Measurements from ENCODE around the gene SLC12A4. TPM values are rescaled to one million over a fixed set of nuclear protein-coding genes. Genes with fewer than 3 reads are reported as not detected.

The SLC12A4 gene
- total and polyA plus RNA-seq, 2 of the 13 experiments (the other 11 are each of a cell fraction or from before 2014, with no cell fraction given), result 65.1 to 84.3 TPM

DNA sequence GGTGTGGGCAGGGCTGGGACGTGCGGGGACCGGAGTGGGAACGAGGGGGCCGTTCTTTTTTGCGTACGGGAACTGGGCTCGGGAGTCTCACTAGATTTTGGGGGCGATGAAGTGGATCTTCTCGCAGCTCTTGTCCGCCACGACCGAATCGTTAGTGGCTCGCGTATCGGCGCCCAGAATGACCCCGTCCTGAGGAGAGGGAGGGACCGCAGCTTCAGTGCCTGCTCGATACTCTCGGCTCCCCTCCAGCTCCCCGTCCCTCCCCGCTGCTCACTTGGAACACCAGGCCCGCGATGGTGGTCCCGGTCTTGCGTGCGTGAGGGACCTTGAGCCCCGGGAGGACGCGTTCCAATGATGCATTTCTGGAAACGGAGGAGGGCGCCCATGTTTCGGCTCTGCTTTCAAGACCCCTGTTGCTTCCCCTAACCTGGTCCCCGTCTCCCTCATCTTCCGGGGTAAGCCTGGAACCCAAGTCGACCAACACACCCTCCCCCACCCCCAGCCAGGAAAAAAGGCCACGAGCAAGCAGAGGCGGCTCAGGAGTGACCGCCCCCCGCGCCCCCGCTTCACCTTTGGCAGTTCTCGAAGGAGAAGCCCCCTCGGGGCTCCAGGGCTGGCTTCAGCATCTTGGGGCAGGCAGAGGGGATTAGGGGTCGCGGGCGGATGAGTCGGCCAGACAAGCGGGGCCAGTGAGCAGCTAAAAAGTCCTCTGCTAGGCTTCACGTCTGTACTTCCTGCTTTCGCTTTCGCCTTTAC, 32.1 kb downstream of the SLC12A4 start, which contains the start of gene PSMB10 (continued):
- TF ChIP-seq CBX1 (IDR thresholded peaks at IDR 0.05; ENCODE audit: low read depth) (no peak), HOXA3 (CRISPR knock-in tag; IDR thresholded peaks at IDR 0.05) (no peak), ZNF496 (CRISPR knock-in tag; IDR thresholded peaks at IDR 0.05; ENCODE audit: insufficient replicate concordance) (no peak), KLF11 (CRISPR knock-in tag; IDR thresholded peaks at IDR 0.05) (no peak), ATF7 (IDR thresholded peaks at IDR 0.05) (no peak), ATF7 (CRISPR knock-in tag; IDR thresholded peaks at IDR 0.05) (no peak), ZNF354B (CRISPR knock-in tag; IDR thresholded peaks at IDR 0.05) (no peak), CCAR2 (optimal IDR thresholded peaks at IDR 0.05; ENCODE audit: low read depth, low read length) (no peak), ZNF552 (CRISPR knock-in tag; IDR thresholded peaks at IDR 0.05; ENCODE audit: borderline replicate concordance) (no peak; the same call in 1 of the 2 replicates), ZNF264 (CRISPR knock-in tag; IDR thresholded peaks at IDR 0.05) (no peak), TCF12 (IDR thresholded peaks at IDR 0.05) (no peak), TCF12 (CRISPR knock-in tag; IDR thresholded peaks at IDR 0.05) (no peak), TOPORS (CRISPR knock-in tag; IDR thresholded peaks at IDR 0.05) (no peak), KDM2A (CRISPR knock-in tag; IDR thresholded peaks at IDR 0.05; ENCODE audit: borderline replicate concordance, low read depth) (peak; percentile 27; the same call in 1 of the 2 replicates), NPAS2 (CRISPR knock-in tag; IDR thresholded peaks at IDR 0.05; ENCODE audit: borderline replicate concordance) (no peak), YEATS4 (CRISPR knock-in tag; IDR thresholded peaks at IDR 0.05; ENCODE audit: borderline replicate concordance) (no peak), ZNF878 (CRISPR knock-in tag; IDR thresholded peaks at IDR 0.05) (no peak), ZNF678 (CRISPR knock-in tag; IDR thresholded peaks at IDR 0.05) (no peak), ZNF256 (CRISPR knock-in tag; conservative IDR thresholded peaks at IDR 0.05) (no peak; the same call in 1 of the 2 replicates), ZBTB8A (CRISPR knock-in tag; IDR thresholded peaks at IDR 0.05; ENCODE audit: borderline replicate concordance, low read depth) (no peak), ZNF549 (CRISPR knock-in tag; IDR thresholded peaks at IDR 0.05) (no peak), HES4 (CRISPR knock-in tag; IDR thresholded peaks at IDR 0.05; ENCODE audit: borderline replicate concordance) (peak; percentile 16; the same call in 1 of the 2 replicates), SALL1 (CRISPR knock-in tag; IDR thresholded peaks at IDR 0.05) (no peak; the same call in 1 of the 2 replicates), SMARCE1 (IDR thresholded peaks at IDR 0.05; ENCODE audit: borderline replicate concordance) (no peak)
- TF ChIP-seq, protein P1, sequence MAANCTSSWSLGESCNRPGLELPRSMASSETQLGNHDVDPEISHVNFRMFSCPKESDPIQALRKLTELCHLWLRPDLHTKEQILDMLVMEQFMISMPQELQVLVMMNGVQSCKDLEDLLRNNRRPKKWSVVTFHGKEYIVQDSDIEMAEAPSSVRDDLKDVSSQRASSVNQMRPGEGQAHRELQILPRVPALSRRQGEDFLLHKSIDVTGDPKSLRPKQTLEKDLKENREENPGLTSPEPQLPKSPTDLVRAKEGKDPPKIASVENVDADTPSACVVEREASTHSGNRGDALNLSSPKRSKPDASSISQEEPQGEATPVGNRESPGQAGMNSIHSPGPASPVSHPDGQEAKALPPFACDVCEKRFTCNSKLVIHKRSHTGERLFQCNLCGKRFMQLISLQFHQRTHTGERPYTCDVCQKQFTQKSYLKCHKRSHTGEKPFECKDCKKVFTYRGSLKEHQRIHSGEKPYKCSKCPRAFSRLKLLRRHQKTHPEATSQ (CRISPR knock-in tag; IDR thresholded peaks at IDR 0.05; ENCODE audit: borderline replicate concordance), result no peak
- TF ChIP-seq, protein P2, sequence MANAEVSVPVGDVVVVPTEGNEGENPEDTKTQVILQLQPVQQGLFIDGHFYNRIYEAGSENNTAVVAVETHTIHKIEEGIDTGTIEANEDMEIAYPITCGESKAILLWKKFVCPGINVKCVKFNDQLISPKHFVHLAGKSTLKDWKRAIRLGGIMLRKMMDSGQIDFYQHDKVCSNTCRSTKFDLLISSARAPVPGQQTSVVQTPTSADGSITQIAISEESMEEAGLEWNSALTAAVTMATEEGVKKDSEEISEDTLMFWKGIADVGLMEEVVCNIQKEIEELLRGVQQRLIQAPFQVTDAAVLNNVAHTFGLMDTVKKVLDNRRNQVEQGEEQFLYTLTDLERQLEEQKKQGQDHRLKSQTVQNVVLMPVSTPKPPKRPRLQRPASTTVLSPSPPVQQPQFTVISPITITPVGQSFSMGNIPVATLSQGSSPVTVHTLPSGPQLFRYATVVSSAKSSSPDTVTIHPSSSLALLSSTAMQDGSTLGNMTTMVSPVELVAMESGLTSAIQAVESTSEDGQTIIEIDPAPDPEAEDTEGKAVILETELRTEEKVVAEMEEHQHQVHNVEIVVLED (CRISPR knock-in tag; IDR thresholded peaks at IDR 0.05; ENCODE audit: borderline replicate concordance), result no peak; the same call in 1 of the 2 replicates
- TF ChIP-seq, protein P3, sequence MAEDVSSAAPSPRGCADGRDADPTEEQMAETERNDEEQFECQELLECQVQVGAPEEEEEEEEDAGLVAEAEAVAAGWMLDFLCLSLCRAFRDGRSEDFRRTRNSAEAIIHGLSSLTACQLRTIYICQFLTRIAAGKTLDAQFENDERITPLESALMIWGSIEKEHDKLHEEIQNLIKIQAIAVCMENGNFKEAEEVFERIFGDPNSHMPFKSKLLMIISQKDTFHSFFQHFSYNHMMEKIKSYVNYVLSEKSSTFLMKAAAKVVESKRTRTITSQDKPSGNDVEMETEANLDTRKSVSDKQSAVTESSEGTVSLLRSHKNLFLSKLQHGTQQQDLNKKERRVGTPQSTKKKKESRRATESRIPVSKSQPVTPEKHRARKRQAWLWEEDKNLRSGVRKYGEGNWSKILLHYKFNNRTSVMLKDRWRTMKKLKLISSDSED (CRISPR knock-in tag; IDR thresholded peaks at IDR 0.05), result no peak
